LNCaP clone FGC (cell line): Measurements from ENCODE around the gene LHPP.

ENCODE experiments used
- DNase-seq: peaks from one replicate; pipeline ENCODE4 v3.0.0-alpha.2; 2011; ENCODE audit warnings: low read depth
- H3K4me3 ChIP-seq: 2 replicates; pipeline ENCODE4 v1.5.1; 2011; ENCODE audit warnings: mild to moderate bottlenecking, low read depth, low read length, control low read depth
- TF ChIP-seq, protein P1 (sequence below): IDR thresholded peaks from 2 replicates; pipeline ENCODE4 v1.5.1; 2012; ENCODE audit warnings: mild to moderate bottlenecking; ENCODE audit not compliant: control insufficient read depth, insufficient read depth; ENCODE audit errors: extremely low read depth

Gene LHPP

DNA sequence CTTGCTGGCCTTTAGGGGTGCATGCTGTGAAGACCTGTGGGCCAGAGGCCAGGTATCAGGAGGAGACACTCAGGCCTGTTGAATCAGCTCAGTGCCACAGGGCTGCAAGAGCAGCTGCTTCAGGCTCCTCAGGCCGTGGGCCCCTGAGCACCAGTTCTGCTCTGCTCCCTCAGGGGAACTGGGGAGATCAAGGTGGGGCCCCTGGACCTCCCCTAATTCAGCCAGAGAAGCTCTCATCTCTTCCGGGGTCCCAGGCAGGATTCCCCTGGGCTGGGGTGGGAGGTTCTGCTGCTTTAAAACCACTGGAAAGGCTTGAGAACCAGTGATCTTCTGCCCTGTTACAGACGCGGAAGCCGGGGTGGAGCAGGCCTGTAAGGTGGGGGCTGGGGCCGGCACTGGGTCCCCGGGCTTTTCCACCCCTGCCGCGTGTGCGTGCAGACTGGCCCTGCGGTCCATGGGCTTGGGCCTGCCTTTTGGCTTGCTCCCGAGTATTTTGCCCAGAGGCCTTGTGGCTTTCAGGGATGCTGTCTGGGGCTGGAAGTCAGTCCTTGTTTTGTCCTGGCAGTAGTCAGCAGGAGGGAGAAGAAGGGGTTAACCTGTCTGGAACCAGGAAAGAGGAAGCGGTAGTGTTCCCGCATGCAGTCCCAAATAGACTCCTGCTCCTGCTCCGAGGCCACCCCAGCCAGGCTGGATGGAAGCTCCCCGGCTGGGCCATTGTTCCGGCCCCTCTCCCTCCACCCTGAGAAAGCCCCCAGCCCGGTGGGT, 74.3 kb downstream of the LHPP start:
- TF ChIP-seq, protein P1, sequence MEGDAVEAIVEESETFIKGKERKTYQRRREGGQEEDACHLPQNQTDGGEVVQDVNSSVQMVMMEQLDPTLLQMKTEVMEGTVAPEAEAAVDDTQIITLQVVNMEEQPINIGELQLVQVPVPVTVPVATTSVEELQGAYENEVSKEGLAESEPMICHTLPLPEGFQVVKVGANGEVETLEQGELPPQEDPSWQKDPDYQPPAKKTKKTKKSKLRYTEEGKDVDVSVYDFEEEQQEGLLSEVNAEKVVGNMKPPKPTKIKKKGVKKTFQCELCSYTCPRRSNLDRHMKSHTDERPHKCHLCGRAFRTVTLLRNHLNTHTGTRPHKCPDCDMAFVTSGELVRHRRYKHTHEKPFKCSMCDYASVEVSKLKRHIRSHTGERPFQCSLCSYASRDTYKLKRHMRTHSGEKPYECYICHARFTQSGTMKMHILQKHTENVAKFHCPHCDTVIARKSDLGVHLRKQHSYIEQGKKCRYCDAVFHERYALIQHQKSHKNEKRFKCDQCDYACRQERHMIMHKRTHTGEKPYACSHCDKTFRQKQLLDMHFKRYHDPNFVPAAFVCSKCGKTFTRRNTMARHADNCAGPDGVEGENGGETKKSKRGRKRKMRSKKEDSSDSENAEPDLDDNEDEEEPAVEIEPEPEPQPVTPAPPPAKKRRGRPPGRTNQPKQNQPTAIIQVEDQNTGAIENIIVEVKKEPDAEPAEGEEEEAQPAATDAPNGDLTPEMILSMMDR = no peak
- DNase-seq = no peak
- no peak overlapping the region for H3K4me3 ChIP-seq

DNA sequence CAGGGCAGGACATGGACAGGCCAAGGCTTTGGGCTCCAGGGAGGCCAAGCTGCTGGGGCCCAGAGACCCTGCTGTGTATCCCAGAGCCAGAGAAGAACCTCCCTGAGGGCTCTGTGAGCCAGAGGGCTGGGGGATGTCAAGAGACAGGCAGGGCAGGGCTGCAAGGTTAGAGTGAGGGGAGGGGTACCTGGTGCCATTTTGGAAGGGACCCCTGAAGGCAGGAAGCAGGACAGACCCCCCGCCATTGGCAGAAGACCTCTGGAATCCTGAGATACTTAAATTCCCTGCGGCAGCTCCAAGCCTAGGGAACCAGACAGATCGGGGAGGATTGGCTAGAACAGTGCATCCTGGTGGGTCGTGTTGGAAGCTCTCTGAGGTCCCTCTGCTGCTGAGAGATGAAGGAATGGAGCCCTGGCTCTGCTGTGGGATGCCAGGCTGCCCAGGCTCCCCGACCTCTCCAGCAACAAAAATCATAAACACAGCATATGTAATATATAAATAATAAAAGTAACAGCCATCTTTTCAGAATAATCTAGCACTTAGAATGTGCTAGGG, 75.0 kb downstream of the LHPP start:
- no peak for DNase-seq
- H3K4me3 ChIP-seq = no peak overlapping the region
- TF ChIP-seq, protein P1 = no peak

DNA sequence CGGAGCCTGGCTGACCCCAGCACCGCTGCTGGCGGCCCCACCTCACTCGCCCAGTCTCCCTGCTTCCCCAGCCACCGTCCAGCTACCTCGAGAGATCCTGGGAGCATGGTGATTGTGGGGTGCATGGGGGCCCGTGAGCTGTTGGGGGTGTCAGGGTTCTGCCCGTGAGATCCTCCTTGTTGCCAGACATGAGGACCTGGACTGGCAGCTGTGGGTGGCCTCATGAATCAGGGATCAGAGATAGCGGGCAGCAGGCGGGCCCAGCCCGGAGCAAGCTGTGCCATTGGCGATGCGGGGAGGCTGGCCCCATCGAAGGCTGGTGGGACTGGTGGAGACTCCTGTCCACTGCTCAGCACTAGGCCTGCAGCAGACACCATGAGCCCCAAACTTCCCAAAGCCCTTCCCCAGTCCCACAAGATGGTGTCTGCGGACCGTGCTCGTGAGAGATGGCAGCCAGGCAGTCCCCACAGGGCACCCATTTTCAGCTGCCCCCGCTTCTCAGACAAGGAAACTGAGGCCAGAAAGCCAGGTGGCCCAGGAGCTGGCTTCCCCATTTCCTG, 75.6 kb downstream of the LHPP start:
- no peak overlapping the region for H3K4me3 ChIP-seq
- TF ChIP-seq, protein P1 = no peak
- DNase-seq = no peak

DNA sequence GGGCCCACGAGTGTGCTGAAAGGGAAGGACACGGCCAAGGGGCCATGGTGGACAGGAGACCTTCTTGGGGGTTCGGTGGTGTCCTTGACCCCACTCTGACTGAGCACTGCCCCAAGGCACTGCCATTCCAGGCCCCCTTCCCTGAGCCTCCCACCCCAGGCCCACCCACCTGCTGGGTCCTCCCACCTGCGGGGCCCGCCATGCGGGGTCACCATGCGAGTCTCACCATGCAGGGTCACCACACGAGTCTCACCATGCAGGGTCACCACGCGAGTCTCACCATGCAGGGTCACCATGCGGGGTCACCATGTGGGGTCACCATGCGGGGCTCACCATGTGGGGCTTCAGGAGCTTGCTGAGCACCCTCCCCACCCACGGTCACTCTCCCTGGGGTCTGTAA, 76.3 kb downstream of the LHPP start:
- TF ChIP-seq, protein P1 = no peak
- no peak overlapping the region for H3K4me3 ChIP-seq
- DNase-seq = no peak

DNA sequence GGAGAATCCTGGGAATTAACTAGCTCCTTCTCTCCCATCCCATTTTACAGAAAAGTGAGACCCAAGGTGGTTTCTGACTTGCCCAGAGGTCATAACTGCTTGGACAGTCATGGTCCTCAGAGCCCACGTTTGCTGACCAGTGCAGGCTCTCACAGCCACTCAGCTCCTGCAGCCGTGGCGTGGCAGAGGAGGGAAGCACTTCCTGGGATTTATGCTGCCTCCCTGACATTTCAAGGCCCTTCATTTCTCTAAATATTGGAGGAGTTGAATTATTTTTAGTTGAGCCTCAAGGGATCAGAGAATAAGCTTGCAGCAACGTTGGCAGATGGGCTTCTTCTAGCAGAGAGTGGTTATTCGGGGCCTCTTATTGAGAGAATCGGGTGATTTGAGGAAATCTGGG, 77.1 kb downstream of the LHPP start:
- H3K4me3 ChIP-seq = no peak overlapping the region
- DNase-seq = no peak
- TF ChIP-seq, protein P1 = no peak

GRCh38 chr10:124539935-124540641, 78.5 kb downstream of the LHPP start:
- no peak overlapping the region for H3K4me3 ChIP-seq
- TF ChIP-seq, protein P1 = peak; percentile 63
- no peak for DNase-seq
